Measurements from ENCODE around the gene ARFGEF3.

The ARFGEF3 gene

GRCh38 chr6:138162111-138162954 lies 594 bp downstream of the ARFGEF3 start:
- in situ Hi-C loops (cut with MboI; ENCODE audit: low sequenced_read_pairs), result no loop called here

DNA sequence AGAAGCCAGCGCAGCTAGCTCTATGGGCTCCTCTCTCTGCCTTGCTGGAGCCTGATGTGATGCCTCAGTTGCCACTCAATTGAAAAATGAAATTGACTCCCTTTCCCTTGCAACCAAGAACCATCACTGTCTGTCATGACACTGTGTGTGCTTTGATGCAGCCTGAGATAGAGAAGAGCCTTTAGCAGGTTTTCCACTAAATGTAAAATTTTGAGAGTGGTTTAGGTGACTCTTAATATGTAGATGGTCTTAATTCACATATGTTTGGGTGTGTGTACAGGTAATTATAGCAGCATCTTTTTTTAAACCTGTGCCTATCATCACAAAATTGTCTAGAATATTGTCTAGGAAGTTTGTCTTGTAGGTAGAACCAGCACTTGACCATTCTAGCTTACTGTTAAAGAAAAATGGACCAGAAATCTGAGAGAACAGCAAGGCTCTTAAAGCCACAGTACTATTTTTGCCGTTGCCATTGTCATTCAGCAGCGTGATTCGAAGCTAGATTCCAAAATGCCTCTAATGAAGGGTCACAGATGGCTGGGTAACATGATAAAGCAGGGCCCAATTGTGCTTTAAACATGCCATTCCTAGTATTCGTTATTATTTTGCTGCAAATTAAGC lies 1.3 kb downstream of the ARFGEF3 start:
- in situ Hi-C loops (cut with MboI; ENCODE audit: low sequenced_read_pairs), result no loop called here

DNA sequence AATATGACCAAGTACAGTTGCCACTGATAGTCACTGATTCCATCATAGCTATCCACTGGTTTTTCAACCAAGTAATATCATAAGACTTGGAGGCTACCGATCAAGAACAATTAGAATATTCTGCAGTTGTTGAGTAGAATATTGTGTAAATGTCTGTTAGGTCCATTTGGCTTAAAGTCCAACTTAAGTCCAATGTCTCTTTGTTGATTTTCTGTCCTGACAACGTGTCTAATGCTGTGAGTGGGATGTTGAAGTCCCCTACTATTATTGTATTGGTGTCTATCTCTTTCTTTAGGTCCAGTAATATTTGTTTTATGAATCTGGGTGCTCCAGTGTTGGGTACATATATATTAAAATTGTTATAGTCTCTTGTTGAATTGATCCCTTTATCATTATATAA lies 13.9 kb downstream of the ARFGEF3 start:
- in situ Hi-C loops (cut with MboI; ENCODE audit: low sequenced_read_pairs), result no loop called here

- in situ Hi-C loops (cut with MboI; ENCODE audit: low sequenced_read_pairs), result no loop called here
These were observed 15.0 kb downstream of the ARFGEF3 start for GRCh38 chr6:138176652-138177232.

GRCh38 chr6:138182939-138183789 lies 21.4 kb downstream of the ARFGEF3 start:
- in situ Hi-C loops (cut with MboI; ENCODE audit: low sequenced_read_pairs), result no loop called here

DNA sequence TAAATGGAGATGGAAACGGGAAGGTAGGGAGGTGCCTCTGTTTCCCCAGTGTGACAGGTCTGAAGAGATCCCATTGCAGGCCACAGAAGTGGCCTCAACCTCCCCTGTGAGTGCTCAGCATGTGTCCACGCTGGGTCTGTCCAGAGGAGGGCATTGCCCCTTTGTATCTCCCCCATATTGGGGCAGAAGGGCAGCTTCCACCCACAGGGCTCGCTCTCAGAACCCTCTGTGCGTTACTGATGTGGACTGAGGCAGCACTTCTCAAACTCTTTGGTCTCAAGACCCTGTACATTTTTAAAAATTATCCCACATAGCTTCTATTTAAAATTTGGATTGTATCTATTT lies 22.0 kb downstream of the ARFGEF3 start:
- in situ Hi-C loops (cut with MboI; ENCODE audit: low sequenced_read_pairs), result no loop called here

- in situ Hi-C loops (cut with MboI; ENCODE audit: low sequenced_read_pairs), result no loop called here
These were observed 22.5 kb downstream of the ARFGEF3 start for GRCh38 chr6:138184230-138184629.

DNA sequence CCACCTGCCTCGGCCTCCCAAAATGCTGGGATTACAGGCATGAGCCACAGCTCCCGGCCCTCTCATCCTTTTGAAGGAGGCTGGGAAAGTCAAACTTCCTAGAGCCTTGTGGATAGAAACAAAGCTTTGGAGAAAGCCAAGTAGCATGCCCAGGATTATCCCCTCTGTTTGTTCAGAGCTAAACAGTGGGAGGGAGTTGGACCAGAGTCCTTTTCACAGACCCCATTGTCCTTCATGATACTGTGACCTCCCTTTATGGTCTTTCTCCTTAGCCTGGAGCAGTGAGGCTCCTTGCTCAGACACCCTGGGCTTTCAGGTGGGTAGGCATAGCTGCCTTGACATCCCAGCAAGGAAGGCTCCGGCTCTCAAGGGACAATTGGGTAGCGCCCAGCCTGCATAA lies 25.4 kb downstream of the ARFGEF3 start:
- in situ Hi-C loops (cut with MboI; ENCODE audit: low sequenced_read_pairs), result no loop called here

DNA sequence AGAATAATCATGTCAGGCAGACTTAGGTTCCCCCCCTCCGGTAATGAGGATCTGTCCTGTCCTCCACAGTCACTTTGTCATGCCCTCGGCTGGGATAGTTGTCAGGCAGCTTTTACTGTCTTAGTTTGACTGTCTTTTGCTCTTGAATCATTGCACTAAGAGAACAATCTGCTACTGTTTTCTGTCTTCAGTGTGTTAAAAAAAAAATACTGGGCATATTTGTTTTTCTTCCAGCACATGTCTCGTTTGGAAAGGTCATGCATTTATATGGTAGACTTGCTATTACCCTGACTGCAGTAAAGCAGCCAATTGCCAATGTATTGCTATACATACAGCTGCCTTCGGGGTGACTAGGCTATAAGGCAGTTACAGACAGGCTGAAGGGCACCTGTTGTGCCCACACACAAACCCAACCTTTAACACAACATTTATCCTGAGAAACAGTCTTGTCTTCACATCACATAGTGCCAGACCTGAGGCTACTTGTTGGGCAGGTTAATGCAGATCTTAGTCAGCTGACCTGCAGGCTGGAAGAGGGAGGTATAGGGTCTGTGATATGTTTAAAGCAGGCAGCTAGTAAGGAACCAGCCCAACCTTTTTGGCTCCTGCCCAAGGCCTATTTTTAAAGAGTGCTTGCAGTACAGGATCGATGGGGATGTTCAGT lies 26.7 kb downstream of the ARFGEF3 start:
- in situ Hi-C loops (cut with MboI; ENCODE audit: low sequenced_read_pairs), result no loop called here

- in situ Hi-C loops (cut with MboI; ENCODE audit: low sequenced_read_pairs), result no loop called here
These were observed 32.5 kb downstream of the ARFGEF3 start for GRCh38 chr6:138194287-138194686.

DNA sequence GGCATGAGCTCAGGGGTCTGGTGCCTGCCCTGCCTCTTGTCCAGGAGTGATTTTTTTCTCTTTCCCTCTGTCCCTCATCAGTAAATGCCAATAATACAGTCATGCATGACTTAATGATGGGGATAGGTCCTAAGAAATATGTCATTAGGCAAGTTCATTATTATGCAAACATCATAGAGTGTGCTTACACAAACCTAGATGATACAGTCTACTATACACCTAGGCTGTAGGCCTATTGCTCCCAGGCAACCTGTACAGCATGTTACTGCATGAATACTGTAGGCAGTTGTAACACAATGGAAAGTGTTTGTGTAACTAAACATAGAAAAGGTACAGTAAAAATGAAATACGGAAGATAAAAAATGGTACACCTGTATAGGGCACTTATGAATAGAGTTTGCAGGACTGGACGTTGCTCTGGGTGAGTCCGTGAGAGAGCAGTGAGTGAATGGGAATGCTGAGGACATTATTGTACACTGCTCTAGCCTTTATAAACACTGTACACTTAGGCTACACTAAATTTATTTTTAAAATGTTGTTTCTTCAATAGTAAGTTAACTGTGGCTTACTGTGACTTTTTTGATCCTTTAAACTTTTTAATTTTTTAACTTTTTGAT lies 34.5 kb downstream of the ARFGEF3 start:
- in situ Hi-C loops (cut with MboI; ENCODE audit: low sequenced_read_pairs), result no loop called here

- in situ Hi-C loops (cut with MboI; ENCODE audit: low sequenced_read_pairs), result no loop called here
These were observed 35.8 kb downstream of the ARFGEF3 start for GRCh38 chr6:138197570-138197969.

GRCh38 chr6:138198430-138199091 lies 36.8 kb downstream of the ARFGEF3 start:
- in situ Hi-C loops (cut with MboI; ENCODE audit: low sequenced_read_pairs), result no loop called here

- in situ Hi-C loops (cut with MboI; ENCODE audit: low sequenced_read_pairs), result no loop called here
These were observed 40.1 kb downstream of the ARFGEF3 start for GRCh38 chr6:138201836-138202235.

DNA sequence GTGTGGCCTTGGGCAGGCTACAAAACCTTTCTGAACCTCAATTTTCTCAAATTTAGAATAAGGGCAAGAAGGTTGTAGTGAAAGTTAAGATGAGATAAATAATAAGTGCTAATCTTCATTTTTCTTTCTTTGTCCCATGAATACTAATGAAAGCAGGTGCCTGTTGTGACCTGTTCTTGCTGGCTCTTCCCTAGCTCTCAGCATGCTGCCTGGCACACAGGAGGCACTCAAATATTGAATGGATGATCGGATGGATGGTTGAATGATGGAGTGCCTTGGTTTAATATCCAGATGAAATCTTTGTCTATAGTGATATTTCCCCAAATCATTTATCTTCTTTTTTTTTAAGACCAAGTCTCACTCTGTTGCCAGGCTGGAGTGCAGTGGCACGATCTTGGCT lies 41.6 kb downstream of the ARFGEF3 start:
- in situ Hi-C loops (cut with MboI; ENCODE audit: low sequenced_read_pairs), result no loop called here

- in situ Hi-C loops (cut with MboI; ENCODE audit: low sequenced_read_pairs), result no loop called here
These were observed 42.6 kb downstream of the ARFGEF3 start for GRCh38 chr6:138204303-138204702.

GRCh38 chr6:138204792-138205384 lies 43.1 kb downstream of the ARFGEF3 start:
- in situ Hi-C loops (cut with MboI; ENCODE audit: low sequenced_read_pairs), result no loop called here

DNA sequence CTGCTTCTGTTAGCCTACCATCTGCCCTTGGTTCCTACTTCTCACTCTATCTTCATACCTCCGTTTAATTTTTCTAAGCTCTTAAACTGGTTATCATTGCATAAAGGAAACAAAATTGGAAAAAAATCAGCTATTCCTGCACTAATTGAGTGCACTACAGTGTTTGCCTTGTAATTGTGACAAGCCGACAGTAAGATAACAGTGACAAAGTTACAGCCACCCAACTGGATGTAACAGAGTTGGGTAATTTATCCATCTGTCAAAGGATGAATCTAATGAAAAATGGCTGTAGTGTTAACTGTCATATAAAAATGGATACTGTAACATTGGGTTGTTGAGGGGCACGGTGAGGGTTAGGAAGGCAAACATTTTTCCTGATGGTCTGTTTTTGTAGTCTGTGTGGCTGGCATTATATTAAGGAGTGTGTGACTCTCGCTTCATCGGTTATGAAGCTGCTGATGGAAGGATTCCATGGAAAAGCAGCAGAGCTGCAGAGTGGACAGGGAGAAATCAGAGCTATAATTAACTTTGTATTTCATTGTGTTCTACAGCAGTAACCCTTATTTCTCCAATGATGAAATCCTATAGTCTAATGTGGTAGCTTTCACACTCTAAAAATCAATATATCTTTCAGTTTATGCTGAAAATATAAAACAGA lies 43.8 kb downstream of the ARFGEF3 start:
- in situ Hi-C loops (cut with MboI; ENCODE audit: low sequenced_read_pairs), result no loop called here

GRCh38 chr6:138206862-138207261 lies 45.1 kb downstream of the ARFGEF3 start:
- in situ Hi-C loops (cut with MboI; ENCODE audit: low sequenced_read_pairs), result no loop called here

Measured in HL-60/S4 treated with retinoic acid at 250 ng/mL for 4 days and 3 days (cell line).